Prostate gland (tissue), 2 donors: ENCODE data around the gene TNRC18. TPM values are rescaled to one million over a fixed set of nuclear protein-coding genes. Genes with fewer than 3 reads are reported as not detected.

ENCODE experiments used
- DNase-seq: peaks from one replicate; pipeline ENCODE4 v3.0.0-alpha.2; 2019; ENCODE audit warnings: low spot score
- H3K27ac ChIP-seq, 2 donors: fragments of 200-600 bp; sonication (generic); 2 replicates each; pipeline ENCODE4 v1.5.1; 2017 to 2019
- H3K27me3 ChIP-seq: fragments of 200-600 bp; sonication (generic); replicated peaks from 2 replicates; pipeline ENCODE4 v1.5.1; 2019; ENCODE audit not compliant: insufficient read depth
- H3K36me3 ChIP-seq, 2 donors: fragments of 200-600 bp; sonication (generic); 1 replicate in 1 of 2; 2 replicates in 1 of 2; pipeline versions ENCODE4 v1.5.1 to v1.8.1; 2017 to 2019
- H3K4me1 ChIP-seq: fragments of 200-600 bp; sonication (generic); replicated peaks from 2 replicates; pipeline ENCODE4 v1.5.1; 2019
- H3K4me3 ChIP-seq, 2 donors: fragments of 200-600 bp; sonication (generic); 2 replicates each; pipeline ENCODE4 v1.5.1; 2017 to 2019
- H3K9me3 ChIP-seq: fragments of 200-600 bp; sonication (generic); 2 replicates; pipeline ENCODE4 v1.5.1; 2017
- CTCF ChIP-seq, 4 experiments: fragments of 200-600 bp in 2 of 4; fragments of 450-650 bp in 2 of 4; sonication (generic) in 2 of 4; IDR thresholded peaks; 1 replicate in 3 of 4; 2 replicates in 1 of 4; pipeline ENCODE4 v1.5.1; 2016 to 2019; ENCODE audit warnings: antibody characterized with exemption in 4 of 4, mild to moderate bottlenecking in 2 of 4, moderate library complexity in 2 of 4
- POLR2A ChIP-seq: fragments of 450-650 bp; IDR thresholded peaks from one replicate; pipeline ENCODE4 v1.6.1; 2016; ENCODE audit warnings: antibody characterized with exemption, mild to moderate bottlenecking
- POLR2AphosphoS5 ChIP-seq: sonication (generic); formaldehyde crosslinking; IDR thresholded peaks from one replicate; pipeline ENCODE4 v1.6.1; 2017; ENCODE audit warnings: antibody characterized with exemption
- WGBS: methylation state at CpG from one replicate; pipeline ENCODE4 v1.1.5; 2018; 5-methylcytosine and 5-hydroxymethylcytosine counted together
- intact Hi-C: fragments of 100-400 bp; cut with DNase I; formaldehyde crosslinking; loops from one replicate; pipeline ENCODE4 v1.14.2; 2022
- total RNA-seq, 2 donors: library from RNA; depleted of rRNA; stranded (reverse); fragments of >200 nt; gene quantifications; one replicate each; pipeline ENCODE4 v1.1.0, GENCODE V29; 2016

TNRC18 gene
- total RNA-seq, 2 donors from 2014 or later, result 138 to 290 TPM

- DNase-seq, result peak; percentile 32
- TF ChIP-seq POLR2A (peak; percentile 32), CTCF (IDR thresholded peaks at IDR 0.05) (peak in 1 of 4 experiments; percentile 10), POLR2AphosphoS5 (peak; percentile 47)
- WGBS, result under 1% methylated on average over 44 of the region's 44 CpGs
- H3K4me1 ChIP-seq, result peaks cover 4% of the 10 kb centered on the region
- intact Hi-C loops, result loop anchor here (5.0 kb wide), 1 partner anchor 68 kb away; no protein-coding TSS in a partner anchor
- peak overlapping the region; percentile 74 to 95 for H3K4me3 ChIP-seq
- no peaks in the 10 kb centered on the region for H3K9me3 ChIP-seq
- no peaks in the 10 kb centered on the region for H3K36me3 ChIP-seq
- H3K27ac ChIP-seq, result peak overlapping the region; percentile 100
- H3K27me3 ChIP-seq, result no peaks in the 10 kb centered on the region
Observed at GRCh38 chr7:5424749-5425506, 1.3 kb upstream of the TNRC18 start.

GRCh38 chr7:5423976-5424748 is 528 bp upstream of the TNRC18 start:
- no peaks in the 10 kb centered on the region for H3K4me1 ChIP-seq
- TF ChIP-seq CTCF (IDR thresholded peaks at IDR 0.05), result no peak
- peak; percentile 85 for TF ChIP-seq POLR2AphosphoS5
- TF ChIP-seq POLR2A, result peak; percentile 78
- DNase-seq, result peak; percentile 98
- under 1% methylated on average over 57 of the region's 57 CpGs for WGBS
- H3K36me3 ChIP-seq, result no peaks in the 10 kb centered on the region
- peak overlapping the region; percentile 100 for H3K27ac ChIP-seq
- no peaks in the 10 kb centered on the region for H3K9me3 ChIP-seq
- intact Hi-C loops, result loop anchor here (5.0 kb wide), 1 partner anchor 67 kb away; no protein-coding TSS in a partner anchor
- H3K4me3 ChIP-seq, result peak overlapping the region; percentile 74 to 95
- H3K27me3 ChIP-seq, result no peaks in the 10 kb centered on the region

GRCh38 chr7:5422396-5423305 is 983 bp downstream of the TNRC18 start:
- DNase-seq, result peak; percentile 19
- no peak for TF ChIP-seq CTCF (IDR thresholded peaks at IDR 0.05)
- no peak for TF ChIP-seq POLR2AphosphoS5
- under 1% methylated on average over 56 of the region's 56 CpGs for WGBS
- Histone ChIP-seq H3K27ac (peak overlapping the region; percentile 99 to 100), H3K36me3 (no peaks in the 10 kb centered on the region), H3K9me3 (no peaks in the 10 kb centered on the region), H3K27me3 (no peaks in the 10 kb centered on the region), H3K4me3 (peak overlapping the region; percentile 95 to 98), H3K4me1 (peaks cover 9% of the 10 kb centered on the region)
- intact Hi-C loops, result loop anchor here (5.0 kb wide), 1 partner anchor 65 kb away; no protein-coding TSS in a partner anchor

DNA sequence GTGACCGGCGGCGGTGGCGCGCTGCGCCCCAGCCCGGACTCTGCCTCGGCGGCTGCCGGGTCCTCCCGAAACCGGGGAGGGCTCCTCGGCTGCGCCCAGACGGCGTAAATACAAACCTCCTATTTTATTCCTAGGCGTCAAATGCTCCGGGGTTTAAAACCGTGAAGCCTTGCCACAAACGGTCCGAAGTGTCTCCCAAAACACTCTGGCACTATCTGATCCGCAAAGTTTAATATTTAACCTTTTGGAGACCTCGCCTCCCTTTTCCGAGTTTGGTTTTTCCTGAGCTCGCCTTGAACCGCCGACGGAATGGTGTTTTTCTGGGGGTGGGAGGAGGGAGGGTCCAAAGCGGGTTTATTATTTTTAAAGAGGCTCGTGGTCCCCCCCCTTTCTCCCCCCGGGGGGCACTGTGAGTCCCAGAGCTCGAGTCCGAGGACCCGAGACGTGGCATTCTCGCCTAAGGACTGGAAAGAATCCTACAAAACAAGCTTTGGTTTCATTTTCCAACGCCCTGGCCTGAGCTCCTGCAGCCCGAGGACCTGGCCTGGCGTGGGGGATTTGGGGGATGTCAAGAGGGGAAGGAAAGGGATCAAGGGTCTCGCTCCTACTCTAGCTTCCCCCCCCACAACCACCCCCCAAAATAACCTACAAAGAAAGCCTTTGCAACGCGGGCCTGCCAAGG is 1.8 kb downstream of the TNRC18 start:
- DNase-seq, result peak; percentile 65
- no peaks in the 10 kb centered on the region for H3K36me3 ChIP-seq
- peak overlapping the region; percentile 99 to 100 for H3K27ac ChIP-seq
- H3K4me3 ChIP-seq, result peak overlapping the region; percentile 95 to 98
- WGBS, result under 1% methylated on average over 42 of the region's 42 CpGs
- peaks cover 10% of the 10 kb centered on the region for H3K4me1 ChIP-seq
- intact Hi-C loops, result loop anchor here (5.0 kb wide), 1 partner anchor 65 kb away; no protein-coding TSS in a partner anchor
- no peaks in the 10 kb centered on the region for H3K9me3 ChIP-seq
- H3K27me3 ChIP-seq, result no peaks in the 10 kb centered on the region
- no peak for TF ChIP-seq CTCF (IDR thresholded peaks at IDR 0.05)
- peak; percentile 35 for TF ChIP-seq POLR2A
- TF ChIP-seq POLR2AphosphoS5, result peak; percentile 69
